Activated T-helper 1 cell treated with anti-CD3 and anti-CD28 coated beads, Interleukin-2, amount 50 U/mL, for 16 hours (primary cell): ENCODE results near the gene LTA4H.

Source experiments
- DNase-seq, 2 donors: peaks; one replicate each; pipeline ENCODE4 v3.0.0-alpha.2; 2020; ENCODE audit warnings: low read depth in 1 of 2, low spot score in 1 of 2

Gene LTA4H

DNA sequence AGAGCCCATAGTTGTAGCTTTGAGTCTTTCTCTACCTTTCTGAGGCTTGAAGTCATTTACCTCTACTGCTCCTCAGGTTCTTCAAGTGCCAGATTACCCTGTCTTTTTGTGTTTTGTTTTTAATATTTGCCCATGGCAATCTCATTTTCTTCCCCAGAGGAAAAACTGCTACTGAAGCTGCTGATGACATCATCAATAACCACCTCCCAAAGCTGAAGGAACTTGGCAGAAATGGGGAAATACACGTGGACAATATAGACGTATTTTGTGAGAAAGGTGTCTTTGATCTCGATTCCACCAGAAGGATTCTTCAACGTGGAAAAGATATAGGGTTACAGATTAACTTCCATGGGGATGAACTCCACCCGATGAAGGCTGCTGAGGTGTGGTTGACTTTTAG lies 75.1 kb downstream of the LTA4H start:
- DNase-seq = no peak

DNA sequence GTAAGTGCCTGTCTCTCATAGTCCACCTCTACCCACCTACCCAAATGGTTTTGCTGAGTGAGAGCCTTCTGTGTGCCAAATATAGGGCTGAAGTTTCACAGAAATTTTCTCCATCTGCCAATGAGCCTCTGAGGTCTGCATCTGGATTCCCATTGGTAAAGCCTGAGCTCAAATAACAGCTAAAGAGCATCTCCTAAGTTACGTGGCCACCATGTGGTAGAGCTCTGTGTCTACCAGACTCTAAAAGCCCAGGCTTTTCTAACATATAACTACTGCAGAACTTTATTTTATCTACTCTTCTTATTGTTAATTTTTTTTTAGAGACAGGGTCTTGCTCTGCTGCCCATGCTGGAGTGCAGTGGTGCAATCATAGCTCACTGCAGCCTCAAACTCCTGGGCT lies 76.3 kb downstream of the LTA4H start:
- no peak for DNase-seq

DNA sequence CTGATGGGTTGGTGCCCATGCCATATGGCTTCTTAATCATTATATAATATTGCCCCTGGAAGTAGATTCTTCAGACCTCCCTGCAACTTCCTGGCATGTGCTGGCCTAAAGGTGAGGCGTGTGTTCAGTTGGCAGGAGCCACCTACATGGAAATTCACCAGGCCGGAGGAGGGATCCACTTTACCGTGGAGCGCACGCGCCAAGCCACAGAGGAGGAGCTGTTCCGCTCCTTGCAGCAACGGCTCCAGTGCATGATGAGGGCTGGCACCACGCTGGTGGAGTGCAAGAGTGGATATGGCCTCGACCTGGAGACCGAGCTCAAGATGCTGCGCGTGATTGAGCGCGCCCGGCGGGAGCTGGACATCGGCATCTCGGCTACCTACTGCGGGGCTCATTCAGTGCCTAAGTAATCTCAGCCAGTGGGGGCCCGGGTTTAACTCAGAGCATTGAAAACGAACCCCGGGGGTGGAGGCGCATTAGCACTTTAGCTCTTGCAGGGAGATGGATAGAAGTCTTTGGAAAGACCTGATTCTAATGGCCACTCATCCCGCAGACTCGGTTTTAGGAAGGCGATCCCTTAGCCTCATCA lies 78.7 kb downstream of the LTA4H start:
- no peak for DNase-seq

DNA sequence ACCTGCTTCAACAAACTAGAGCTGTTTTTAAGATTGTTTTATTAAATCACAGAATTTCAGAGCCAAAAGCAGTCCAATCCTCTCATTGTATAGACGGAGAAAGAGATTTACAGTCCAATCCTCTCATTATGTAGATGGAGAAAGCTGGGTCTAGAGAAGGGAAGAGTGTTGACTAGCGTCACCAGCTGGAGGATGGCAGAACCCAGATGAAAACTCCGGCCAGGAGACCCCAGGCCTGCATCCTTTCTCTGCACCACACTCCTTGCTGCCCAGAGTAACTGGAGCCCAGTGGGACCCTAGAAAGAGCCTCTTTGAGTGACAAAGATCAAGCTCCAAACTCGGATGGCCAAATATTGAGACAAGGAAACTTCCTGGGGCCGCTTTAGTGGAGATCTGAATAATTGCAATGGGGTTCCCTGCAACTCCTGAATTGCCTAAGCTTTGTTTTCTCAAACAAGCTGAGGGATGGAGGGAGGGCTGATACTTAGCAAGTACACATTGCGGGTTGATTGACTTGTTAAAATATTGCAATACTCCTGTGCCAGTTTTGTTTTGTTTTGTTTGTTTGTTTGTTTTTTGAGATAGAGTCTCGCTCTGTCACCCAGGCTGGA lies 79.7 kb downstream of the LTA4H start:
- no peak for DNase-seq

DNA sequence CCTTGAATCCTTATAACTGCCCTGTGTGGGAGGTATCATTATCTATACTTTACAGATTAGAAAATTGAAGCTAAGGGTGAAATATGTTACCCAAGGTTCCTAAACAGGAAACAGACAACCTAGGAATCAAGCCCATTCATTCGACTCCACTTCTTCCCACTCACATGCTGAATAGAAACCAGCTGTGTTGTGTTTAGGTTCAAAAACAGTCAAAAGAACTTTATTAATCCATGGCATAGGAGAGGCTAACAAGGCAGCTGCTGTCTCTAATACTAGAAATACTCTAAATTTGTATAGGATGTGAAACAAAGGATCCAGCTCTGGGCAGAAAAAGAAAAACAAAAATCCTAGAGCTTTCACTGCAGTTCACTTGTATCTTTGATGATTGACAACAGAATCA lies 82.4 kb downstream of the LTA4H start:
- no peak for DNase-seq

DNA sequence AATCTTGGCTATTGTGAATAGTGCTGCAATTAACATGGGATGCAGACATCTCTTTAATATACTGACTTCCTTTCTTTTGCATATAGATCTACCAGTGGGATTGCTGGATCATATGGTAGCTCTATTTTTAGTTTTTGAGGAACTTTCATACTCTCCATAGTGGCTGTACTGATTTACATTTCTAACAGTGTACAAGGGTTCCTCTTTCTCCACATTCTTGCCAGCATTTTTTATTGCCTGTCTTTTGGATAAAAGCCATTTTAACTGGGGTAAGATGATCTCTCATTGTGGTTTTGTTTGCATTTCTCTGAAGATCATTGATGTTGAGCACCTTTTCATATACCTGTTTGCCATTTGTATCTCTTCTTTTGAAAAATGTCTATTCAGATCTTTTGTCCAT lies 83.9 kb downstream of the LTA4H start:
- DNase-seq = no peak
